ENCODE measurements around the gene FGD4. TPM values are rescaled to one million over a fixed set of nuclear protein-coding genes. Genes with fewer than 3 reads are reported as not detected.
"Not testable (repeated sequence)": the region's sequence is repeated elsewhere in the genome, so short reads cannot be mapped to it uniquely, and the experiment has no call there.

The FGD4 gene
- total RNA-seq, 2 donors from 2014 or later, result 36.3 to 54.4 TPM

- no peak for TF ChIP-seq CTCF (IDR thresholded peaks at IDR 0.05)
- TF ChIP-seq POLR2A (IDR thresholded peaks at IDR 0.05), result no peak
- 97 to 99% methylated on average over 4 of the region's 4 CpGs for WGBS, 2 donors
- H3K4me3 ChIP-seq, result no peak overlapping the region
- ATAC-seq (no peak), DNase-seq (no peak)
- peaks cover 15% of the 10 kb centered on the region for H3K4me1 ChIP-seq
- no peaks in the 10 kb centered on the region for H3K27me3 ChIP-seq
- H3K36me3 ChIP-seq (replicated peaks in 1 of 2; ENCODE audit: insufficient read depth in 1 of 2, low read depth in 2 of 2), result peaks cover 0 to 3% of the 10 kb centered on the region in 2 donors
- intact Hi-C loops (cut with DNase I), result no loop called here
- no peak overlapping the region for H3K27ac ChIP-seq
- H3K9me3 ChIP-seq, result no peaks in the 10 kb centered on the region
Measured at GRCh38 chr12:32560520-32560919, 161.2 kb downstream of the FGD4 start.

GRCh38 chr12:32561931-32562341, 162.6 kb downstream of the FGD4 start:
- intact Hi-C loops (cut with DNase I), result no loop called here
- Histone ChIP-seq H3K9me3 (no peaks in the 10 kb centered on the region), H3K4me1 (peaks cover 28% of the 10 kb centered on the region), H3K27ac (no peak overlapping the region), H3K4me3 (no peak overlapping the region), H3K36me3 (replicated peaks in 1 of 2; ENCODE audit: insufficient read depth in 1 of 2, low read depth in 2 of 2) (peaks cover 0 to 3% of the 10 kb centered on the region in 2 donors), H3K27me3 (no peaks in the 10 kb centered on the region)
- no peak for TF ChIP-seq CTCF (IDR thresholded peaks at IDR 0.05)
- TF ChIP-seq POLR2A (IDR thresholded peaks at IDR 0.05), result no peak
- ATAC-seq (no peak), DNase-seq (no peak)
- 87 to 88% methylated on average over 11 of the region's 11 CpGs for WGBS, 2 donors

DNA sequence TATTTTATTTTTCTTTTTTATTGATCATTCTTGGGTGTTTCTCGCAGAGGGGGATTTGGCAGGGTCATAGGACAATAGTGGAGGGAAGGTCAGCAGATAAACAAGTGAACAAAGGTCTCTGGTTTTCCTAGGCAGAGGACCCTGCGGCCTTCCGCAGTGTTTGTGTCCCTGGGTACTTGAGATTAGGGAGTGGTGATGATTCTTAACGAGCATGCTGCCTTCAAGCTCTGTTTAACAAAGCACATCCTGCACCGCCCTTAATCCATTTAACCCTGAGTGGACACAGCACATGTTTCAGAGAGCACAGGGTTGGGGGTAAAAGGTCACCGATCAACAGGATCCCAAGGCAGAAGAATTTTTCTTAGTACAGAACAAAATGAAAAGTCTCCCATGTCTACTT, 163.1 kb downstream of the FGD4 start:
- H3K36me3 ChIP-seq (replicated peaks in 1 of 2; ENCODE audit: insufficient read depth in 1 of 2, low read depth in 2 of 2); H3K9me3 ChIP-seq; H3K27ac ChIP-seq; H3K27me3 ChIP-seq; ATAC-seq; H3K4me3 ChIP-seq; DNase-seq; intact Hi-C loops (cut with DNase I): not testable (repeated sequence)
- peaks cover 33% of the 10 kb centered on the region for H3K4me1 ChIP-seq
- WGBS, 2 donors, result 70 to 91% methylated on average over 3 to 5 of the region's 6 CpGs

DNA sequence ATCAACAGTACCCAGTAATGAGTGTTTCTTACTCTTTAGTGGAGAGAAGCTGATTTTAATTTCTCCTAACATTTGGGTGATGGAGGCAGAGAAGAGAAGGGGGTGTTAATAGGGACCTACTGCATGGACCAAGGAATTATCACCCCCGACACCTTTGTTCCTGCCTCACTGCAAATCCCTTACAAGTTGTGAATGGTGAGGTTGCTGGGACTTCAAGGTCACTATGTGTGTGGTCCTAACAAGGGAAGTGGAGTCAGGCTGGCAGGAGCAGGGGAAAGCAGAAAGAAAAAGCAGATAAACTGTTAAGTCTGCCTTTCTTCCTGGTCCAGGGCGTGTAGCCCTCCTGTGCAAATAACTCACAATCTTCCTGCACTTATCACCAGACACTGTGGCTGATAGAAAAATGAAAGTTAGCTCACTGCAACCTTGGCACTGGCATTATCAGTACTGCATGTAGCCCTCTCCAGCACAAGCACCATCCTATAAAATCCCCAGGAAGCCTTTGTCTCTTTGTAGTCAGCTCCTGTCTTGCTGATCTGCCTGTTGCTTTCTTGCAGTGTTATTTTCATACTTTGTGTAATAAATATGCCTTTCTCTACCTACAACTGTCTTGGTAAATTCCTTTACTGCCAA, 167.4 kb downstream of the FGD4 start:
- H3K4me1 ChIP-seq, result peaks cover 36% of the 10 kb centered on the region
- intact Hi-C loops (cut with DNase I), result no loop called here
- no peak for ATAC-seq

DNA sequence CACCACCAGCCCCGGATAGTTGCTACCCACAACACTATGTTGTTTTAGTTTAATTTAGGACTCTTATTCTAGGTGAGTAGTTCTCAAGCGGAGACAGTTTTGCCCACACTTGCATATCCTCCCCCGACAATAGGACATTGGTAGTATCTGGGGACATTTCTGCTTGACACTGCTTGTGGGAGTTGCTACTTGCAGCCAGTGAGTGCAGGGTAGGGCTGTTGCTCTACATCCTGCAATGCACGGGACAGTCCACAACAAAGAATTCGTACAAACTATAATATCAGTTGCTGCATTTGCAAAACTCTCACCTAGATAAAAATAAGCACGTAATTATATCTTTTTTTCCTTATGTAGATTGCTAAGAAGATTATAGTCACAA, 167.9 kb downstream of the FGD4 start:
- Histone ChIP-seq H3K4me1 (peaks cover 36% of the 10 kb centered on the region), H3K27ac (peak overlapping the region in 3 of 4 donors; percentile 12 to 46 (median 15)), H3K4me3 (no peak overlapping the region), H3K27me3 (no peaks in the 10 kb centered on the region), H3K9me3 (peaks cover 0 to 3% (median 0%) of the 10 kb centered on the region in 3 donors), H3K36me3 (replicated peaks in 1 of 2; ENCODE audit: insufficient read depth in 1 of 2, low read depth in 2 of 2) (peaks cover 0 to 3% of the 10 kb centered on the region in 2 donors)
- 79 to 81% methylated on average over 6 of the region's 6 CpGs for WGBS, 2 donors
- DNase-seq, result no peak
- intact Hi-C loops (cut with DNase I), result no loop called here
- no peak for ATAC-seq
- TF ChIP-seq POLR2A (IDR thresholded peaks at IDR 0.05), result no peak
- TF ChIP-seq CTCF (IDR thresholded peaks at IDR 0.05), result no peak

More for the DNA sequence above, 167.4 kb downstream of the FGD4 start:
- Histone ChIP-seq H3K27ac (peak overlapping the region in 3 of 4 donors; percentile 12 to 46 (median 15)), H3K27me3 (no peaks in the 10 kb centered on the region), H3K9me3 (peaks cover 0 to 3% (median 0%) of the 10 kb centered on the region in 3 donors), H3K36me3 (replicated peaks in 1 of 2; ENCODE audit: insufficient read depth in 1 of 2, low read depth in 2 of 2) (peaks cover 0 to 3% of the 10 kb centered on the region in 2 donors), H3K4me3 (no peak overlapping the region)
- TF ChIP-seq POLR2A (IDR thresholded peaks at IDR 0.05), result no peak
- TF ChIP-seq CTCF (IDR thresholded peaks at IDR 0.05), result no peak
- WGBS, 2 donors, result 43 to 45% methylated on average over 2 of the region's 2 CpGs
- no peak for DNase-seq

Data from body of pancreas (tissue), 4 donors.